GM12872 (cell line): ENCODE data around the gene CKAP5.

ENCODE experiments used
- TF ChIP-seq, protein P1 (sequence below): IDR thresholded peaks from 3 replicates; pipeline ENCODE4 v1.5.1; 2011; ENCODE audit warnings: low read depth, mild to moderate bottlenecking, low read length, moderate library complexity; ENCODE audit not compliant: insufficient read depth

CKAP5 gene

GRCh38 chr11:46725338-46726205 lies 120.5 kb downstream of the CKAP5 start:
- TF ChIP-seq, protein P1, sequence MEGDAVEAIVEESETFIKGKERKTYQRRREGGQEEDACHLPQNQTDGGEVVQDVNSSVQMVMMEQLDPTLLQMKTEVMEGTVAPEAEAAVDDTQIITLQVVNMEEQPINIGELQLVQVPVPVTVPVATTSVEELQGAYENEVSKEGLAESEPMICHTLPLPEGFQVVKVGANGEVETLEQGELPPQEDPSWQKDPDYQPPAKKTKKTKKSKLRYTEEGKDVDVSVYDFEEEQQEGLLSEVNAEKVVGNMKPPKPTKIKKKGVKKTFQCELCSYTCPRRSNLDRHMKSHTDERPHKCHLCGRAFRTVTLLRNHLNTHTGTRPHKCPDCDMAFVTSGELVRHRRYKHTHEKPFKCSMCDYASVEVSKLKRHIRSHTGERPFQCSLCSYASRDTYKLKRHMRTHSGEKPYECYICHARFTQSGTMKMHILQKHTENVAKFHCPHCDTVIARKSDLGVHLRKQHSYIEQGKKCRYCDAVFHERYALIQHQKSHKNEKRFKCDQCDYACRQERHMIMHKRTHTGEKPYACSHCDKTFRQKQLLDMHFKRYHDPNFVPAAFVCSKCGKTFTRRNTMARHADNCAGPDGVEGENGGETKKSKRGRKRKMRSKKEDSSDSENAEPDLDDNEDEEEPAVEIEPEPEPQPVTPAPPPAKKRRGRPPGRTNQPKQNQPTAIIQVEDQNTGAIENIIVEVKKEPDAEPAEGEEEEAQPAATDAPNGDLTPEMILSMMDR, result no peak

DNA sequence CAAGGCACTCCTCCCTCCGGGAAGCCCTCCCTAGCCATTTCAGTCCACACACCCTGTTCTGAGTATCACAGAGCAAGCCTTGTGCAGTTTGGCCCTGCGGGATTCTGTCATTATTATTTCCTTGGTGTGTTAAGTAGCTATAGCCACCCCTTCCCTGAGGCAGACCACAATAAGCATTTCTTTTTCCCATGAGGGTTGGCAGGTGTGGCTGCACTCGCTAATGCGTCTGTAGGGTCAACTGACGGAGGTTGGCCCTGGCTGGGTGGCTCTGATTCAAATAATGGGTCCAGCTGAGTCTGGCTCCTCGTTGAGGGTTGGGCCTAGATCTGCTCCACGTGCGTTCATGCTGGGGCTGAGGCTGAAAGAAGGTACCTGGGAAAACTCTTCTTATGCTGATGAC lies 122.0 kb downstream of the CKAP5 start:
- TF ChIP-seq, protein P1, result no peak

- TF ChIP-seq, protein P1, result no peak
Observed at GRCh38 chr11:46723359-46723680, 122.8 kb downstream of the CKAP5 start.

DNA sequence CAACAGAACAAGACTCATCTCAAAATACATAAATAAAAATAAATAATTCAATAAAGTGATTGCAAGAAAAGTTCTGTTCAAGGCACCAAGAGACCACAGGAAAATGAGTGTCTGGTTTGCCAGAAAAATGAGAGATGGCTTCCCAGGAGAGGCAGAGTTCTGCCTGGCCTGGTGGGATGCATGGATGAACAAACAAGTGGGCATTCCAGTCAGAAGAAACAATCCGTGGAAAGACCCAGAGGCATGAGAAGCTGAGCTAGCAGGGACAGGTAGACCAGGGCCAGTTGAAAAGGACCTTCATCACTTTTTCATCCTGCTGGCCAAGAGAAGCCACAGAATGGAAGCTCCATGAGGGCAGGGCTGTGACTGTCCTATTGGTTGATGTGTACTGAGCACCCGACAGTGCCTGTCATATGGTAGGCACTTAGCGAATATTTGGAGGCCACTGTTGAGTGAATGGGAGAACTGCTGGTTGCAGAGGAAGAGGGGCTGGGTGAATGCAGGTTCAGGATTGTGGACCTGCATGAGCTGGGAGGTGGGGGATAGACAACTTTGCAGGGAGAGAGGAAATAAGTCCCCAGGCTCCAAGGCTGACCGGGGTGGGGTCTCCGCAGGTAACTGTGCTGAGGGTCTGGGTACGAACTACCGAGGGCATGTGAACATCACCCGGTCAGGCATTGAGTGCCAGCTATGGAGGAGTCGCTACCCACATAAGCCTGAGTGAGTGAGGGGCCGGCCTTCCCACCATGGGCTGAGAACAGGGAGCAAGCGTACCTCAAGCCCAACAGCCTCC lies 123.3 kb downstream of the CKAP5 start:
- TF ChIP-seq, protein P1, result no peak

DNA sequence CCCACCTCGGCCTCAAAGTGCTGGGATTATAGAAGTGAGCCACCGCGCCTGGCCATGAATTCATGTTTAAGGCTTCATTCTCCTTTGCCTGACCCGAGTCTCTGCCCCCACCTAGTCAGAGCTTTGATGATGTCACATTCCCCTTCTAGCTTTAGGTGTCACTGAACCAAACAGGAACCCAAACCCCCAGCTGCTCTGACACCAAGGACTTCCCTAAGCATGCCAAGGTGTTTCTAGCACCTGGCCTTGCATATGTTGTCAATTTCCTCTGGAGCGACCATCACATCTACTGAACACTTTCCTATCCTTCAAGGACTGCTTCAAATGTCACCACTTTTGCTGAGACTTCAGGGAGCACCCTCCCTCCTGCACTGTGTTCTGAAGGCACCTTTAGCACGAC lies 124.8 kb downstream of the CKAP5 start:
- TF ChIP-seq, protein P1, result no peak

GRCh38 chr11:46719543-46720218 lies 126.4 kb downstream of the CKAP5 start:
- TF ChIP-seq, protein P1, result no peak

DNA sequence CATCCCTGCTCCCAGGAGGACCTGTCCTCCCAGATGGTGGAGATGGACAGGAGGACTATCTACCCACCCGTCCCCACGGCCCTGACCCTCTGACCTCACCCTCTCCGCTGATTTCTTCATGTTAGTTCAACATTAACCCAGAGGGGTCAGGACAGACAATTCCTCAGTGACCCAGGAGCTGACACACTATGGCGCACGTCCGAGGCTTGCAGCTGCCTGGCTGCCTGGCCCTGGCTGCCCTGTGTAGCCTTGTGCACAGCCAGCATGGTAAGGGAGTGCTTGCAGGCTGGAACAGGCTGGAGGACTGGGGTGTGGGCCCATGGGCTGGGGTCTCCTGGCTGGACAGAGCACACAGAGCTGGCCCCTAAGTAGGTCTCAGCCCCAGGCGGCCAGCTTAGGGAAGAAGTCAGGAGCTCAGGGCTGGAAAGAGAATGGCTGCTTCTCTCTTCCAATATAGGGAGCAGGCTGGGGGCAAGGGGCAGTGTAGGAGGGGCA lies 127.0 kb downstream of the CKAP5 start, which contains the start of gene F2:
Gene F2 (plus strand): TSS at position 166 of the 495 bp plus-strand sequence. CDS start 23 bp downstream, at position 189.
- TF ChIP-seq, protein P1, result no peak
